GM21390 (cell line): ENCODE data around the gene GBP4.
A peak's percentile ranks its signal among the peaks of the same experiment; 100 is the strongest.
"Not testable (repeated sequence)": the region's sequence is repeated elsewhere in the genome, so short reads cannot be mapped to it uniquely, and the experiment has no call there.

Experiments
- ATAC-seq: cut with Tn5 transposase; IDR thresholded peaks from one replicate; pipeline ENCODE4 v1.9.1; 2021; ENCODE audit not compliant: unreplicated experiment

Gene GBP4

GRCh38 chr1:89198491-89199072 is at the start of gene GBP4:
TSS of gene GBP4 (minus strand) at chr1:89198942. CDS start at chr1:89198834, 108 bp downstream.
- ATAC-seq = peak; percentile 51

- no peak for ATAC-seq
Observed at GRCh38 chr1:89243046-89243445, 44.3 kb upstream of the GBP4 start.

DNA sequence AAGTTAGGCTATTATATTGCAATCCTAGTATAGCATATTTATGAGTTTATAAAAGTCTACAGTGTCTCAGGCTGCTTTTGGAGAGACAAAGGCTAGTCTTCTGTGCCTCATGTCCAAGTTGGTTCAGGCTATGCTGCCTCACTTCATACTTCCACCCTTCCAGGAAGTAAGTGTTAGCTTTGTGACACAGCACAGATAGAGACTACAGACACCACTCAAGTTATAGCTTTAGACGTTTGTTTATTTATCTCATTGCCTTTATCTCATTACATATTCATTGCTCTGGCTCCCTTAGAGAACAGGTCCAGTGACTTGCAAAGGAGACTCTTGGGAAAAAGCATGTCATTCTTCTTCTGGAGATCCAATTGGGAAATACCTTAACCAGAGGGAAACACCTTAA is 22.6 kb upstream of the GBP4 start:
- no peak for ATAC-seq

- not testable (repeated sequence) for ATAC-seq
Observed at GRCh38 chr1:89219851-89220250, 21.1 kb upstream of the GBP4 start.

GRCh38 chr1:89218941-89219340 is 20.2 kb upstream of the GBP4 start:
- not testable (repeated sequence) for ATAC-seq

- ATAC-seq = no peak
Observed at GRCh38 chr1:89213347-89213746, 14.6 kb upstream of the GBP4 start.

GRCh38 chr1:89211035-89211634 is 12.4 kb upstream of the GBP4 start:
- no peak for ATAC-seq

GRCh38 chr1:89206373-89206772 is 7.6 kb upstream of the GBP4 start:
- no peak for ATAC-seq

GRCh38 chr1:89203166-89203565 is 4.4 kb upstream of the GBP4 start:
- no peak for ATAC-seq

GRCh38 chr1:89201106-89201794 is 2.5 kb upstream of the GBP4 start:
- ATAC-seq = peak; percentile 63

DNA sequence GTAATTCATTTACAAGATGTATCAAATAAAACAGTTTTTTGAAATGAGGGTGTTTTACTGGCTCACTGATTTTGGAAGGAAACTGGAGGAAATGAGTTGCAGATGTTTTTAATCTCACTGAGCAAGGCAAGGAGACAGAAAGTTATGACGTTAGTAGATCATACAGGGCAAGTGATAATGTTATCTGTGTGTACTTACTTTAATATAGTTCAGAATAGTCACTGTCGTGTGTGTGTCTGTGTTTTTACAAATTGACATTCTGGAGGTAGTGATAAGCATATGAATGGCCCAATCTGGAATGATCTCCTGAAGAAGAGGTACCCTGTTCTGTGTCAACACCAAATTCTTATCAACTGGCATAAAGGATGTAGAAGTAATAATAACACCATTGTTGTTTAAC is 1.9 kb upstream of the GBP4 start:
- no peak for ATAC-seq

- ATAC-seq = no peak
Observed at GRCh38 chr1:89199525-89200031, 836 bp upstream of the GBP4 start.

DNA sequence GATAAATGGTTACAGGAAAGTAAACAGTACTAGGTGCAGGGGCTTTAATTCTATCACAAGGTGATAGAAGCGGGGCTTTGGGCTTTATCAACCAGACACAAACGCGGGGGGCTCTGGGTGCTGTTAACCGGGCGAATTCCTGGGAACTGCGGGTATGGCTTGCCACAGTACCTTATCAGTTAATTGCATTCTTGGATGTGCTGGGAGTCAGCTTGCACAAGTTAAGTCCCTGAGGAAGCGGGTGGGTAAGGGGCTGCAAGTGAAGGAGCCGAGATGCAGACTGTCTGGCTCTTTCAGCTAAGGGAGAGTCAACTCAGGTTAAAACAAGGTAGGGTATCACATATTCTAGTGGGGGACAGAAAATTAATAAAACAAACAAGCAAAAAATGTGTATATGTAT is 661 bp downstream of the GBP4 start:
- ATAC-seq = no peak

DNA sequence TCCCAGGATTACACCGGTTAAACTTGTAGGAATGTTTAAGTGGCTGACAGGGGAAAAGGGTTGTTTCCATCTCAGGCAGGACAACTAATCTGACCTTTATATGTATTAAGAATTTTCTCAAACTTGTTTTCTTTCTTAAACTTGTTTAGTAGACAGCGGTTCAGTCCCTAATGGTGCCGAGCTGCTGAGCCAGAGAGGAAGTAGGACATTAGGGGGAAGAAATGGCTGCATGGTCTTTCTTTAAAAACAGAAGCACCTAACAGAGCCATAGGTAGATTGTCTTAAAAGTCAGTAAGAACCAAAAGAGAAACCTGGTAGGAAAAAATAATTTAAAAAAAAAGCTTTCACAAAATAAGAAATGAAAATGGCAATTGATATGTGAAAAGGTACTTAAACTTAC is 3.3 kb downstream of the GBP4 start:
- no peak for ATAC-seq

GRCh38 chr1:89191314-89191713 is 7.4 kb downstream of the GBP4 start:
- ATAC-seq = no peak

- ATAC-seq = no peak
Observed at GRCh38 chr1:89190017-89190416, 8.7 kb downstream of the GBP4 start.

DNA sequence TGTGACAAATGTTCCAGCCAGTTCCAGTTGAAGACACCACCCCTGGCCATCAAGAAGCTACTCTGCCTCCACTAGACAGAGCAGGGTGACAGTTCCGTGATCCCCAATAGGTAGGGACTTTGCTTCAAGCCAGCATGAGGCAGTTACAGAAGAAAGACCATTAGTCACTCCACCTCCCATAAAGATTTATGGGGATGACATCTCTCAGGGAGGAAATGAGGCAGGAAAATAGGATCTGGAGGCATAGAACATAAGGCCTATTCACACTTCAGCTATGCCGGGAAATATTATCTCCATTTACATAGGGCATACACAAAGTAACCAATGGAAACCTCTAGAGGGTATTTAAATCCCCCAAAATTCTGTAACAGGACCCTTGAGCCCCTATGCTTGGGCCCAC is 19.4 kb downstream of the GBP4 start:
- no peak for ATAC-seq

DNA sequence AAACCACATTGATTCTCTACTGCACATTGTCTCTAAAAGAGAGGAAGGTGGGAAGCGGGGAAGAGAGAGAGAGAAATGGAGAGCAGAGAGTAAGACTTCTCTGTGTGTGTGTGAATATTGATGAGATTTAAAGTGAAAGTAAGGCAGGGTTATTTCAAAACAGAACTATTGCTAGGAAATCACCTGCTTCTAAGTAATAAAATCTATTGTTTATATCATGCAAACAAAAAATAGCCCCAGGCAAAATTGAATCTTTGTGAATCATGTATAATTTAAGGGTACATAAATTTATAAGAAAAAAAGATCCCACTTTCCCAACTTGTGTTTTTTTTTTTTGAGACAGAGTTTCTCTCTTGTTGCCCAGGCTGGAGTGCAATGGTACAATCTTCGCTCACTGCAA is 21.8 kb downstream of the GBP4 start:
- no peak for ATAC-seq

DNA sequence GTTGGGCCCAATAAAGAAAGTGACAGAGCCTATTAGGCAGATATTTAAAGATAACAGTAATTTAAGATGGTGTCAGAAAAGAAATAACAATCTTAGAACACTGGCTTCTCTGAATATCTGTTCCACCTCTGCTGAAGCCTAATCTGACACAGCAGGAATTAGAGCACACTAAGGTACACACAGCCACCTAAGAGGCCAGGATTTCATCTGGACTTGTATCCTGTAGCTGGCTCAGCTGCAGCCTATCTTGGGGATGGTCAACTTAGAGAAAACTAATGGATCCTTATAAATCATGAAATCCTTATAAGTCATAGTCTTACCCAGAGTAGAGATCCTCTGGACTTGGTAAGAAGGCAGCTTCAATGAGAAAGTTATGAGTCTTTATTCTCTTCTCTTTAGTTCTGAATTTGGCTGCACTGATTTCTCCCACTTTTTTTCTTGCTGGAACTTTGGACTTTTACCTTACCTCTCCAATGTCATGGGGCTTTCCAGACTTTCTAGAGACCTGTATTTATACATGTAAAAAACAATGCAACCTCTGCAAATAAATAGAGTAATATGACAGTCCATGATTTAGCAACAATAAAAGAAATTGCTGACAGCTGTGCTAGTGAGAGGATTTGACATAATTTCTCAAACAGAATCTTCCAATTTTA is 23.0 kb downstream of the GBP4 start, which contains the start of gene GBP7:
GBP7 (minus strand) TSS at position 403 of the 656 bp plus-strand sequence. CDS start 4,068 bp downstream, outside the sequence.
- ATAC-seq = no peak

DNA sequence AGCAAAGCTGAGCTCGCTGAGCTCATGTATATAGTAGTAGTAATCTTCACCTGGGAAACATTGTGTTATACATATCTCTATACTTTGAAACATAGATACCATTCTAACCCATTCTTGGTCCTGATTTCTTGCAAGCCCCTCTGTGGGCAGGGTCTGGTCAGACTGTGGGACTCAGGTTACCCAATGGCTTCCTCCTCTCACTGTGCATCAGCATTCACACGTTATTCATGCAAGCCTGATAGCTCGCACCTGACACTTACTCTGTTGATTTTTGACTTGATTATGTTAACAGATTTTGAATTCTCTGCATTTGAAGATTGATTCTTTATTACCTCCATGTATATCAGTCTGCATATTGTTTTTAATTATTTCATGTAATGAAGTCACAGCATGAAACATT is 24.3 kb downstream of the GBP4 start:
- ATAC-seq = no peak

DNA sequence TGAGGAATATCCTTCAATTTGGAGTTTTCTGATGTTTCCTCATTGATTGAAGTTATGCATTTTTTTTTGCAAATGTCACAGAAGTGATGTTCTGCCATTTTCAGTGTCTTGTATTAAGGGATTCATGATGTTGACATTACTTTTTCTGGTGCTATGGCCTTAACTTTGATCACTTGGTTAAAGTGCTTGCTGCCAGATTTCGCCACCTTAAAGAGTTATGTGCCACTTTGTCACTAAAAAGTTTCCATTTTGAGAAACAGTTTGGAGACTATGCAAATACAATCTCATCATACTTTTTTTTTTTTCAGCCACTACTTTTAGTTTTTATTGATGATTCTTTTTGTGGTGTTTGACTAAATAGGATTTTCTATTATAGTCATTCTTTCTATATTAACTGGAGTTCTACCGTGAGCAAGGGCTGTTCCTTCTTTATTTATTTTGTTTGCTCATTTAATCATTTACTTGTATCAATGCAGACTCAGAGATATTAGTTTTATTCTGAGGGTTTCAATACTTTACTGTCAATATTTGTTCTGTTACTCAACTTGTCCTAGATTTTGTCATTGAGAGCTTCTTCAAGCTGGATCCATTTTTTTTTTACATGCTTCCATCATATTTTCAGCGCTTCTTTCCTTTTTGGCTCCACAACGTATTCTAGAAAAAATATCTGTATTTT is 26.1 kb downstream of the GBP4 start:
- ATAC-seq = no peak
